Measurements from ENCODE around the gene LRCH4.

DNA sequence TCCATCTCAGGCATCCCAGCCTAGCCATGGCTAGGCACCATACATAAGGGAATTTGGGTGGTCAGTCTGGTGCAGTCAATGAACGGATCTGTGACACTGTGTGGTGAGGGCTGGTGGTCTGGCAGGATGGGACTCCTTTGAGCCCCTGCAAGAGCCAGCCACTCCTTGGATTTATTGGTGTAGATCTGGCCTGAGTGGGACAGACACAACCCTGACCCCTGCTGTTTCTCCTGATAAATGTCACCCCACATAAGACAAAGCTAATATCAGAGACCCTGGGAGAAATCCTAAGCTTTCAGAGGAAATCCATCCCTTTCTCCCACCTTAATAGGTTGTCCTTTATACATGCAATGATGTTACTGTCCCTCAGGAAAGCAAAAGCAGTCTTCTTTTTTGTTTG lies 2.5 kb upstream of the LRCH4 start:
- TF ChIP-seq, protein P1, sequence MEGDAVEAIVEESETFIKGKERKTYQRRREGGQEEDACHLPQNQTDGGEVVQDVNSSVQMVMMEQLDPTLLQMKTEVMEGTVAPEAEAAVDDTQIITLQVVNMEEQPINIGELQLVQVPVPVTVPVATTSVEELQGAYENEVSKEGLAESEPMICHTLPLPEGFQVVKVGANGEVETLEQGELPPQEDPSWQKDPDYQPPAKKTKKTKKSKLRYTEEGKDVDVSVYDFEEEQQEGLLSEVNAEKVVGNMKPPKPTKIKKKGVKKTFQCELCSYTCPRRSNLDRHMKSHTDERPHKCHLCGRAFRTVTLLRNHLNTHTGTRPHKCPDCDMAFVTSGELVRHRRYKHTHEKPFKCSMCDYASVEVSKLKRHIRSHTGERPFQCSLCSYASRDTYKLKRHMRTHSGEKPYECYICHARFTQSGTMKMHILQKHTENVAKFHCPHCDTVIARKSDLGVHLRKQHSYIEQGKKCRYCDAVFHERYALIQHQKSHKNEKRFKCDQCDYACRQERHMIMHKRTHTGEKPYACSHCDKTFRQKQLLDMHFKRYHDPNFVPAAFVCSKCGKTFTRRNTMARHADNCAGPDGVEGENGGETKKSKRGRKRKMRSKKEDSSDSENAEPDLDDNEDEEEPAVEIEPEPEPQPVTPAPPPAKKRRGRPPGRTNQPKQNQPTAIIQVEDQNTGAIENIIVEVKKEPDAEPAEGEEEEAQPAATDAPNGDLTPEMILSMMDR (IDR thresholded peaks at IDR 0.05), result peak in 2 of 4 experiments; percentile 16 to 28
- no peak for TF ChIP-seq POLR2AphosphoS5 (IDR thresholded peaks at IDR 0.05)
